ENCODE data around the gene DSTN.

Gene DSTN

DNA sequence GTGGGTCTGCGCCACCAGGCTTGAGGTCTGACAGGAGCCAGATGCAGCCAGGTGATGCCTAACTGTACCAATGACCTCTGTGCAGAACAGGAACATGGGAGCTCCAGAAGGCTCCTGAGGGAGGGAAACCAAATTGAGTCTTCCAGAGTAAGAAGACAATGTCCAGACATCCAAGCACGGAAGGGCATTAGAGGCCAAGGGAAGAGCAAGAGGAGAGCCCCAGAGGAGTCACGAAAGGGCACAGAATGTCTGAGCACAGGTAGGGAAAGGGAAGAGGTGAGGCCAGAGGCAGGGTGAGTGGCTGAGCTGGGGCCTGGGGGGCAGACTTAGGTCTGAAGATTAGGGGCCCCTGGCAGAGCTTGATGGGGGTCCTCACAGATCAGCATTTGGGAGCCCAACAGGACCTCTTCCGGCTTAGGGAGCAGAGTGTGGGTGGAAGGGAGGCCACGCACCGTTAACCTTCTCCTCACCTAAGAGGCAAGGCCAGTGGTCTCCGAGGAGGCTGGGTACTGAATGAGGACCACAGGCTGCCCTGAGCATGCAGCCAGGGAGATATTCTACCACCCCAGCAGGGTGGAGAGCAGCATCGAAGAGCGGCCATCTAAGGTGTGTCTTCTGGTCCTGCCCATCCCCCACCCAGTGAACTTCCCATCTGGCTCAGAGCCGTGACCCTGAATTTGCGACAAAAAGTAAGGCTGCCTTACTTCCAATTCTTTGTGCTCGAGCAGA is 70.4 kb downstream of the DSTN start:
- no peak for DNase-seq

- DNase-seq: no peak
These were observed 71.1 kb downstream of the DSTN start for GRCh38 chr20:17640875-17641378.

- no peak for DNase-seq
These were observed 71.7 kb downstream of the DSTN start for GRCh38 chr20:17641520-17641964.

DNA sequence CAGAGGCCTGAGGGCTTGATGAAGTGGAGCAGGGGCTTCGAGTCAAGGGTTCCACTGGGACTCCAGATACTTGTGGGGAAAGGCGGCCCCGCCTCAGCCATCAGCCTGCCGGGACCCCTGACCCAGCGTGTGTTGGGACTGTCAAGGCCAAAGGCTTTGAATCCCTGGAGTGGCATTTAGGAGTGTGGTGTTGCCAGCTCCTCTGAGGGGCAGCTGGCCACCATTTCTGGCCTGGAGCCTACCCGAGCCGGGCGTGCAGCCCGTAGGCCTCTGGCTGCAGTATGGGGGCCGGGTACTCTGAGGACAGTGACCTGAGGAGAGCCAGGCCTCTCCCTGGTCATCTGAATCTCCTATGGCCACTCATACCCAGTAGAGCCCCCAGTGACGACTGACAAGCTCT is 72.1 kb downstream of the DSTN start:
- DNase-seq: no peak

DNA sequence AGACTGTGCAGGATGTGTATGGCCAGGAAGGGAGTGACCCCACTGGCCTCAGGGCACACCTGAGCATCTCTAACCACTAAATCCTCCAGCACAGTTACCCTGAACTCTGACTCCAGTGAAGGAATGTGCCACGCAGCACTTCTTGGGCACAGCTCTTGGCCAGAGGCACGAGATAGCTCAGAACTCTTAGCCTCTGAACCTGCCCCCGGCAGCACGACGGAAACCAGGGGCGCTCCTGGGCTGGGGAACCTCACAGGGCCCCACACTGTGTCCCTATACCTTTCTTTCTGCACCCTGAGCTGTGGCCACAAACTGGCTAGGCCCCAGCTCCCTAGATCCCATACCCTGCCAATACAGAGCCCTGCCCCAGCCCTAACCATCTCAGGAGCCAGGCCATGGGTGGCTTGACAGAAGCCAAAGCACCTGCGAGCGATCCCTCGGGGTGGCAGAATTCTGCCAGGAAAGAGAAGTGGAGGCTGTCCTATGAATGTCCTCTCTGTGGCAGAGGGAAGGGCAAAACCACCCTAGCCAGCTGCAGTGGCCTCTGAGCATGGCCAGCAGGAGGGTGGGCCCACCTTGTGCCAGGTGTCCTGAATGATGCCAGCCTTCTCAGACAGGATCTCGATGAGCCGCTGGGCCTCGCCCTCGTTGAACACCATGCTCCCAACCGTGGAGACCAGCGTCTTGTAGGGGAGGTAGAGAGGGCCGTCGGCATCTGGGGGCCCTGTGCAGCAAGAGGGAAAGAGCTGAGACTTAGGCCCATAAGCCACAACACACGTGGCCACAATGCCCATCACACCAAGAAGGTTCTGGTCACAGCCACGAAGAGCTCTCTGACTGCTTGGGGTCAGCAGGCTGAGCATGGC is 72.8 kb downstream of the DSTN start:
- no peak for DNase-seq

GRCh38 chr20:17643531-17644188 is 73.8 kb downstream of the DSTN start:
- DNase-seq: no peak

- no peak for DNase-seq
These were observed 74.6 kb downstream of the DSTN start for GRCh38 chr20:17644451-17644850.

DNA sequence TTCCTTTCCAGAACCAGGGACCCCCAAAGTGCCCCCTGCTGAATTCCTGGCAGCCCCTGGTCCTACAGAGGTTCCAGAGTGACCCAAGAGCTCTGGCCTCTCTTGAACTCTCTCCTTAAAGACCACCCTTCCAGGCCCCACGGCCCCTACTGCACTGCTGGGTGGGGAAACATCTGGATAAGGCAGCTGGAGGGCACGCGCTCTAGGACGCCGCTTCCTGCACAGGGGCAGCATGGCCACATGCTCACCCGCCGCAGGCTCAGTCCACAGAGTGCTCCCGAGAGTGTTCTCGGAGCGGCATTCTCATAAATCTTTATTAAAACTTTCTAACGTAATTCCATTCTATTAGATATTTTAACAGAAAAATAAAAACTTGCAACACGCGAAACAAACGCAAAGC is 75.1 kb downstream of the DSTN start:
- DNase-seq: no peak

DNA sequence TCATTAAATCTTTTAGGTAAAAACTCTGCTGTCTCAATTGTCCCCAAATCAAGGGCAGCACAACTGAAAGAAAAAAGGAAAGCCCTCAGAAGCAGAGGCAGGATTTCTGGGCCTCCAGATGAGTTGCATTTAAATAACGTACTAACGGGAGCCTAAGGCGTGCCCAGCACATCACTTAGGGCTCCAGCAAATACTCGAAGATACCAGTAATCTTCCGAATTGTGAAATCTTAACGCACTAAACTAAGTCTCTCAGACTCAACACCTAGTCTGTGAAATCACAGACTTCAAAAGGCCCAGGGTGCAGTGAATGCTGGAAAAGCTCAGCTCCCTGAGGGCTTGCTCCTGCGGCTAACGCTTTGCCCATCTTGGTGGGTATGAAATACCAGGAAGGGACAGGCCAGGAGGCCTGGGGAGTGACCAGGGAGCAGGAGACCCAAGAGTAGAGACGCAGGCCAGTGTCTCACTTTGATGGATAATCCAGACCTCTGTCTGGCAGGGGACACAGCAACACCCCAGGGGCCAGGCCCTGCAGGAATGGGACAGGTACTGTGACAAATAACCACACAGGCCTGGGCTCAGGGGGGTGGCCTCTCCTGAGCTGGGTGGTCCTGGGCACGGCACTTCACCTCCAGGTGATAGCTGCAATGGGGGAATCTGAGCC is 75.8 kb downstream of the DSTN start:
- DNase-seq: no peak

- peak in 1 of 2 experiments; percentile 47 for DNase-seq
These were observed 76.5 kb downstream of the DSTN start for GRCh38 chr20:17646209-17646960.

- peak; percentile 28 to 76 for DNase-seq
These were observed 77.1 kb downstream of the DSTN start for GRCh38 chr20:17646961-17647301.

DNA sequence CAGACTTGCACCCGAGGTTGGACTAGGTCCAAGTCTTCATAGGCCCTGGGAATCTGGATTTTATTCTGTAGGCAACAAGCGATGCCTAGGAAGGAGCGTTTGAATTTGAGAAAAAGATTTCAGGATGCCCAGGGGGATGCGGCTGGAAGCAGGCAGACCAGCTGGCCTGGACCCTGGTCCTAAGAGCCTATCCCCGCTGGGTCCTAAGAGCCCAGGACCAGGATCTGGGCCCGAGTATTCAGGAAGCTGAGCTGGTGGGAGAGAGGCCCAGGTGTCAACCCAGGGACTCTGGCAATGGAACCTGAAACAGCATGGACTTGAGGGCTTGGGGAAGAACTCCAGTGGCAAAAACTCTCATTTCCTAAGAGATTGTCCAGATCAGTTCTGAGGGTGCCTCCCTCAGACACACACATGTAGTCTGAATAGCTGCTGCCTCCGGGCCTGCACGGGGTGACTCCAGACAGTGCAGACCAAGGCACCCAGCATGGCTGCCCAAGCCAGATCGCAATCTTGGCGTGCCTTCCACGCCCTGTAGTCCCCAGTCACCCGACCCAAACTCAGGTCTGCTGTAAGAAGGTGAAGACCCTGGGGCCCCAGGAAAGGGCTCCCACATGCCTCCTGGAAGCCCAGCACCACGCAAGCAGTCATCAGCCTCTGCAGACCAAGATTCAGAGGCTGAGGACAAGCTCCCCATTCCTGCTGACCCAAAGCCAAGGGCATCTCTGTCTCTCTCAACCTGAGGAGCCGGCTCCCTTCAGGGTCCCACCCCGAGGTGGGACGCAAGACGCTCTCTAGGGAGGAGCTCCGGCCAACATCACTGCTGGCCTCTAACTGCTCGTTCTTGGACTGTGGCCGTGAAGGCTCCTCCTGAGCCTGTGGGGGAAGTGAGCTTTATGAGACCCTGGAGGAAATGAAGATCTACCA is 77.8 kb downstream of the DSTN start:
- DNase-seq: no peak

DNA sequence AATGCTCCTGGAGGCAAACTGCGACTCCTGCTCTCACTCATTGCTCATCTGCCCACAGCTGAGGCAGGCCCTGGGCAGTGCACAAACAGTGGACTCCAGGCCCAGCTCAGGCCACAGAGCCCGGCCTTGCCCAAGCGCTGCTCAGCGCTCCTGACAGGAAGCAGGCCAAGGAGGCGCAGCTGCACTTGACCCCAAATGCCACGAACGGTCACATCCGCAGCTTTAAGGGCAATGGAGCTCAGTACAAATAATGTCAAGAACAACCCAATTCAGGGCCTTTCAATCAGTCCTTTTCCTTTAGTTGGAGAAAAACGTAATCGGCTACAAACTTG is 78.4 kb downstream of the DSTN start:
- no peak for DNase-seq

GRCh38 chr20:17648791-17649730 is 79.2 kb downstream of the DSTN start:
- DNase-seq: peak; percentile 50 to 69

DNA sequence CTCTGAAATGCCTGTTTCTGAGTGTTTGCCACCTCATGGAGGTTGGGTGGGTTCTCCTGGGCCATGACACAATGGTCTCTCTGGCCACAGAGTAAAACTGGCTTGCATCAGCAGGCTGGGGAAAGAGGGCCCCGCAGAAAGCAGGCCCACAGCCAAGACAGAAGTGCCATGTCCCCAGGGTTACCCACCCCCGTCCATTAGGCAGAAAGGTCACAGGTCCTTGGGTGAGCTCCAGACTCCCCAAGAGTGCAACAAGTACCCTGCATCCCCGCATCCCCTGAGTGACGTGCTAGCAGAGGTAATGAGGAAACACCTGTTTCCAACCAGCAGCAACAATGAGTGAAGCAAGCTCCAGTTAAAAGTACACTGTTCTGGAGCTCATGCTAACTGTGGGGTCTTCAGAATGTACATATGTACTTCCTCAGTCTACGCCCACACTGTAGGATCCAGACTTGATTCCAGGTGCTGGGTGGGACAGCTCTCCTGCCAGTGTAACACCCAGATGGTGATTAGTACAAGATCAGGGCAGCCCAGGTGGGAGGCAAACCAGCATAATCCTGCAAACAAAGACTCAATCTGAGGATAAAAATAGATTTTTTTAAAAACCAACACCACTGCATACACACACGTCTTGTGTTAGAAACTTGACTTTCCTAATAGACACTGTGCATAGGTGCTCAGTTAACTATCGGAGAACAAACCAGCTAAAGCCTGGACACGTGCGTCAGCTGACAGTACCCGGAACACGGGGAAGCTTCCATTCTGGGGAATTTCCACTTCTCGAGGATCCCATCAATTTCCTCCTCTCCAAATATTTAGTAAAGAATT is 80.6 kb downstream of the DSTN start:
- no peak for DNase-seq

DNA sequence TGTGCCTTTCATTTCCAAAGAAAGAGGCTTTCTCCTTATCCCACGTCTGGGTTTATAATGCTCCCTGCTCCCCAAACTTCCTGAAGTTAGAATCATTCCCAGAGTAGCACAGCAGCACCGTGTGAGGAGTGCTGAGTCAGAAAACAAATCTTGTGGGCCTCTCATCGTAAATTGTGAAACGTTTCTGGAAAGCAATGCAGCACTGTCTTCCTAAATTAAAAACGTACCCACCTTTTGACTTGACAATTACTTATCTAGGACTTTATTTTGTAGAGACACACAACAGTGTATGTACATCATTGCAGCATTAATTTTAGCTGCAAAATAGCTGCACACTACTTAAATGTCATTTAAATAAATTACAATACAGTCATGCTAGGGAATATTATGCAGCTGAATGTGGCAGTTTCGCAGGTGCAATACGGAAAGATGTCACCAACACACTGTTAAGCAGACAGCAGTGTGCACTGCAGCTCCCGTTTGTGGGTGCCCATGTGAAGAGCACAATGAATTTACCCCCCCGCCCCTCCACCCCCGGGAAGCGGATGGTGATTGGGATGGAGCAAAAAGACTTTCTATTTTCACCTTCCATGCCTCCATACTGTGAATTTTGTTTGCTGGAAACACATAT is 81.4 kb downstream of the DSTN start:
- DNase-seq: no peak

GRCh38 chr20:17651760-17652388 is 82.0 kb downstream of the DSTN start:
- no peak for DNase-seq

GRCh38 chr20:17652411-17652810 is 82.5 kb downstream of the DSTN start:
- no peak for DNase-seq
